Vagina (tissue), 2 donors: ENCODE results near the gene CGRRF1. TPM values are rescaled to one million over a fixed set of nuclear protein-coding genes. Genes with fewer than 3 reads are reported as not detected.

ENCODE experiments used
- DNase-seq, 2 donors: peaks; one replicate each; pipeline ENCODE4 v3.0.0-alpha.2; 2017; ENCODE audit errors: extremely low spot score in 2 of 2
- H3K27ac ChIP-seq: fragments of 200-600 bp; sonication (generic); one replicate; pipeline ENCODE4 v1.5.1; 2019
- H3K27me3 ChIP-seq: fragments of 200-600 bp; sonication (generic); one replicate; pipeline ENCODE4 v1.5.1; 2019
- H3K36me3 ChIP-seq, 2 donors: fragments of 200-600 bp; sonication (generic); one replicate each; pipeline ENCODE4 v1.5.1; 2017 to 2019
- H3K4me1 ChIP-seq: fragments of 200-600 bp; sonication (generic); one replicate; pipeline ENCODE4 v1.5.1; 2019
- H3K4me3 ChIP-seq, 2 donors: fragments of 200-600 bp; sonication (generic); 1 replicate in 1 of 2; 2 replicates in 1 of 2; pipeline ENCODE4 v1.5.1; 2016 to 2019
- H3K9me3 ChIP-seq: fragments of 200-600 bp; sonication (generic); one replicate; pipeline ENCODE4 v1.5.1; 2019
- CTCF ChIP-seq, 3 experiments: fragments of 450-650 bp in 2 of 3; fragments of 200-600 bp in 1 of 3; sonication (generic) in 1 of 3; IDR thresholded peaks; one replicate each; pipeline ENCODE4 v1.5.1; 2017 to 2019; ENCODE audit warnings: antibody characterized with exemption in 3 of 3, mild to moderate bottlenecking in 2 of 3, moderate library complexity in 2 of 3
- POLR2A ChIP-seq, 2 donors: fragments of 450-650 bp; IDR thresholded peaks; one replicate each; pipeline ENCODE4 v1.6.1; 2017; ENCODE audit warnings: antibody characterized with exemption in 2 of 2, mild to moderate bottlenecking in 2 of 2, moderate library complexity in 2 of 2
- POLR2AphosphoS5 ChIP-seq, 2 donors: sonication (generic); formaldehyde crosslinking; IDR thresholded peaks; one replicate each; pipeline ENCODE4 v1.9.0; 2017; ENCODE audit warnings: antibody characterized with exemption in 2 of 2, mild to moderate bottlenecking in 2 of 2, low read depth in 1 of 2; ENCODE audit not compliant: insufficient read depth in 1 of 2
- intact Hi-C: fragments of 100-400 bp; cut with DNase I; formaldehyde crosslinking; loops from one replicate; pipeline ENCODE4 v1.15.1; 2023
- total RNA-seq: library from RNA; depleted of rRNA; stranded (reverse); fragments of >200 nt; gene quantifications from one replicate; pipeline ENCODE4 v1.2.3, GENCODE V29; 2016

Gene CGRRF1
- total RNA-seq, 1 donor from 2014 or later, result 9.6 TPM

GRCh38 chr14:54489318-54489683 lies 20.4 kb upstream of the CGRRF1 start:
- TF ChIP-seq POLR2AphosphoS5 (IDR thresholded peaks at IDR 0.05; ENCODE audit: insufficient read depth in 1 of 2, low read depth in 1 of 2) (no peak), CTCF (IDR thresholded peaks at IDR 0.05) (peak in 1 of 3 experiments; percentile 1)
- intact Hi-C loops, result no loop called here
- no peak for DNase-seq
- Histone ChIP-seq H3K4me3 (peak overlapping the region; percentile 37 to 85), H3K9me3 (no peaks in the 10 kb centered on the region), H3K36me3 (no peaks in the 10 kb centered on the region), H3K4me1 (peaks cover 54% of the 10 kb centered on the region), H3K27ac (peak overlapping the region; percentile 91), H3K27me3 (no peaks in the 10 kb centered on the region)

GRCh38 chr14:54489731-54490444 lies 19.8 kb upstream of the CGRRF1 start:
- H3K27me3 ChIP-seq, result no peaks in the 10 kb centered on the region
- no peak for DNase-seq
- TF ChIP-seq POLR2AphosphoS5 (IDR thresholded peaks at IDR 0.05; ENCODE audit: insufficient read depth in 1 of 2, low read depth in 1 of 2) (no peak), POLR2A (IDR thresholded peaks at IDR 0.05) (no peak), CTCF (IDR thresholded peaks at IDR 0.05) (no peak)
- H3K27ac ChIP-seq, result peak overlapping the region; percentile 91
- peaks cover 48% of the 10 kb centered on the region for H3K4me1 ChIP-seq
- peak overlapping the region; percentile 37 to 85 for H3K4me3 ChIP-seq
- H3K36me3 ChIP-seq, result no peaks in the 10 kb centered on the region
- no peaks in the 10 kb centered on the region for H3K9me3 ChIP-seq
- intact Hi-C loops, result no loop called here

- DNase-seq, result no peak
- peaks cover 41% of the 10 kb centered on the region for H3K4me1 ChIP-seq
- intact Hi-C loops, result no loop called here
- no peaks in the 10 kb centered on the region for H3K9me3 ChIP-seq
- TF ChIP-seq POLR2A (IDR thresholded peaks at IDR 0.05) (no peak), POLR2AphosphoS5 (IDR thresholded peaks at IDR 0.05; ENCODE audit: insufficient read depth in 1 of 2, low read depth in 1 of 2) (no peak), CTCF (IDR thresholded peaks at IDR 0.05) (no peak)
- no peaks in the 10 kb centered on the region for H3K27me3 ChIP-seq
- H3K27ac ChIP-seq, result no peak overlapping the region
- H3K4me3 ChIP-seq, result no peak overlapping the region
- no peaks in the 10 kb centered on the region for H3K36me3 ChIP-seq
Observed at GRCh38 chr14:54490445-54491175, 19.1 kb upstream of the CGRRF1 start.

GRCh38 chr14:54493293-54493692 lies 16.4 kb upstream of the CGRRF1 start:
- no peak for TF ChIP-seq POLR2AphosphoS5 (IDR thresholded peaks at IDR 0.05; ENCODE audit: insufficient read depth in 1 of 2, low read depth in 1 of 2)
- no peak for TF ChIP-seq POLR2A (IDR thresholded peaks at IDR 0.05)
- no peak for TF ChIP-seq CTCF (IDR thresholded peaks at IDR 0.05)
- Histone ChIP-seq H3K27ac (no peak overlapping the region), H3K4me3 (no peak overlapping the region), H3K36me3 (no peaks in the 10 kb centered on the region), H3K27me3 (no peaks in the 10 kb centered on the region), H3K4me1 (peaks cover 16% of the 10 kb centered on the region), H3K9me3 (no peaks in the 10 kb centered on the region)
- DNase-seq, result no peak
- intact Hi-C loops, result no loop called here

- Histone ChIP-seq H3K4me3 (no peak overlapping the region), H3K4me1 (no peaks in the 10 kb centered on the region), H3K27me3 (no peaks in the 10 kb centered on the region), H3K36me3 (no peaks in the 10 kb centered on the region), H3K9me3 (no peaks in the 10 kb centered on the region), H3K27ac (no peak overlapping the region)
- DNase-seq, result no peak
- intact Hi-C loops, result no loop called here
- no peak for TF ChIP-seq POLR2AphosphoS5 (IDR thresholded peaks at IDR 0.05; ENCODE audit: insufficient read depth in 1 of 2, low read depth in 1 of 2)
- no peak for TF ChIP-seq POLR2A (IDR thresholded peaks at IDR 0.05)
- TF ChIP-seq CTCF (IDR thresholded peaks at IDR 0.05), result no peak
Observed at GRCh38 chr14:54497224-54497623, 12.5 kb upstream of the CGRRF1 start.
